PFSK-1 (cell line): ENCODE data around the gene TMC1.

ENCODE experiments used
- FOXP2 ChIP-seq: optimal IDR thresholded peaks from 2 replicates; pipeline ENCODE3; 2011; ENCODE audit warnings: borderline replicate concordance, control low read depth, inconsistent platforms; ENCODE audit not compliant: insufficient read depth; ENCODE audit errors: extremely low read length, extremely low read depth
- POLR2AphosphoS5 ChIP-seq: IDR thresholded peaks from 2 replicates; pipeline ENCODE4 v1.6.1; 2012; ENCODE audit warnings: low read depth, mild to moderate bottlenecking, control low read depth, low read length, moderate library complexity
- SIN3A ChIP-seq: IDR thresholded peaks from 2 replicates; pipeline ENCODE4 v1.6.1; 2012; ENCODE audit warnings: mild to moderate bottlenecking, low read length, moderate library complexity, borderline replicate concordance; ENCODE audit not compliant: insufficient read depth
- TAF1 ChIP-seq: IDR thresholded peaks from 2 replicates; pipeline ENCODE4 v1.6.1; 2012; ENCODE audit warnings: low read length, control low read depth, borderline replicate concordance; ENCODE audit not compliant: insufficient read depth
- TF ChIP-seq, protein P1 (sequence below), 2 experiments: IDR thresholded peaks; 2 replicates each; pipeline versions ENCODE4 v1.6.1 to v1.8.0; 2011 to 2012; ENCODE audit warnings: low read depth in 2 of 2, low read length in 2 of 2, control low read depth in 1 of 2, inconsistent platforms in 1 of 2, mild to moderate bottlenecking in 1 of 2, moderate library complexity in 1 of 2; ENCODE audit not compliant: insufficient read depth in 1 of 2

The TMC1 gene

DNA sequence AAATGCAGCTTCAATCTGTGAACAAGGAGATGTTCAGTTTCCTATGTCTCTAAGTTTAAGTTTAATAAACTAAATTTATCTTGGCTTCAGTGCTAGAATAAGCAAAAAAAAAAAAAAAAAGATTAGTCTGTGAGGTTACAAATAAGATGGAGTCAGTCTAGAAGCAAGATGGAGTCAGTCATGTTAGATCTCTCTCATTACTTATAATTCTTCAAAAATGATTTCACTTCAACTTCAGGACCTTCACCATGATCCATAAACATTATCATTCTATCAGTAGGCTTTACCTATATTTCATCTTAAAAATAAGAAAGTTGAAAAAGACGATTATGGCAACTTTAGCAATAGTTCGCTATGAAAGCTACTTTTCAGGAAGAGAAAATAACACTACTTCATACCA lies 30.2 kb upstream of the TMC1 start:
- TF ChIP-seq, protein P1, sequence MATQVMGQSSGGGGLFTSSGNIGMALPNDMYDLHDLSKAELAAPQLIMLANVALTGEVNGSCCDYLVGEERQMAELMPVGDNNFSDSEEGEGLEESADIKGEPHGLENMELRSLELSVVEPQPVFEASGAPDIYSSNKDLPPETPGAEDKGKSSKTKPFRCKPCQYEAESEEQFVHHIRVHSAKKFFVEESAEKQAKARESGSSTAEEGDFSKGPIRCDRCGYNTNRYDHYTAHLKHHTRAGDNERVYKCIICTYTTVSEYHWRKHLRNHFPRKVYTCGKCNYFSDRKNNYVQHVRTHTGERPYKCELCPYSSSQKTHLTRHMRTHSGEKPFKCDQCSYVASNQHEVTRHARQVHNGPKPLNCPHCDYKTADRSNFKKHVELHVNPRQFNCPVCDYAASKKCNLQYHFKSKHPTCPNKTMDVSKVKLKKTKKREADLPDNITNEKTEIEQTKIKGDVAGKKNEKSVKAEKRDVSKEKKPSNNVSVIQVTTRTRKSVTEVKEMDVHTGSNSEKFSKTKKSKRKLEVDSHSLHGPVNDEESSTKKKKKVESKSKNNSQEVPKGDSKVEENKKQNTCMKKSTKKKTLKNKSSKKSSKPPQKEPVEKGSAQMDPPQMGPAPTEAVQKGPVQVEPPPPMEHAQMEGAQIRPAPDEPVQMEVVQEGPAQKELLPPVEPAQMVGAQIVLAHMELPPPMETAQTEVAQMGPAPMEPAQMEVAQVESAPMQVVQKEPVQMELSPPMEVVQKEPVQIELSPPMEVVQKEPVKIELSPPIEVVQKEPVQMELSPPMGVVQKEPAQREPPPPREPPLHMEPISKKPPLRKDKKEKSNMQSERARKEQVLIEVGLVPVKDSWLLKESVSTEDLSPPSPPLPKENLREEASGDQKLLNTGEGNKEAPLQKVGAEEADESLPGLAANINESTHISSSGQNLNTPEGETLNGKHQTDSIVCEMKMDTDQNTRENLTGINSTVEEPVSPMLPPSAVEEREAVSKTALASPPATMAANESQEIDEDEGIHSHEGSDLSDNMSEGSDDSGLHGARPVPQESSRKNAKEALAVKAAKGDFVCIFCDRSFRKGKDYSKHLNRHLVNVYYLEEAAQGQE (IDR thresholded peaks at IDR 0.05; ENCODE audit: insufficient read depth in 1 of 2, low read depth in 2 of 2, low read length in 2 of 2), result no peak
- no peak for TF ChIP-seq TAF1
- no peak for TF ChIP-seq SIN3A
- no peak for TF ChIP-seq FOXP2
- TF ChIP-seq POLR2AphosphoS5, result no peak

DNA sequence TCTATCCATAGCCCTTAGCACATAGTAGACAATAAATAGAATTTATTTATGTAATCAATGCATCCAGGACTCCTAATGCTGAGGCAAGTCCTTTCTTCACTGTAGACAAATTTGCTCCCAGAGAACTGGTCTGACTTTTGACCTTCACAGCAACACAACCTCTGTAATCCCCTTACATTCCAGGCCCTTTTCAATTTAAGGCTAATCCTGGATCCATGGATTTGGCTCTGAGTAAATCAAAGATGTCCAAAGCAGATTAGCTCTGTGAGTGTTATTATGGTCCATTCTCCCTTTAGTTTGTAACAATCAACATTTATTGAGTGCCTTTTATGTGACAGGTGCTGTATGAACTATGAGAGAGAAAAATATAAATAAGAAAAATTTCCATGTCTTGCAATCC lies 27.4 kb upstream of the TMC1 start:
- no peak for TF ChIP-seq FOXP2
- TF ChIP-seq SIN3A, result no peak
- TF ChIP-seq, protein P1 (IDR thresholded peaks at IDR 0.05; ENCODE audit: insufficient read depth in 1 of 2, low read depth in 2 of 2, low read length in 2 of 2), result no peak
- no peak for TF ChIP-seq TAF1
- TF ChIP-seq POLR2AphosphoS5, result no peak

DNA sequence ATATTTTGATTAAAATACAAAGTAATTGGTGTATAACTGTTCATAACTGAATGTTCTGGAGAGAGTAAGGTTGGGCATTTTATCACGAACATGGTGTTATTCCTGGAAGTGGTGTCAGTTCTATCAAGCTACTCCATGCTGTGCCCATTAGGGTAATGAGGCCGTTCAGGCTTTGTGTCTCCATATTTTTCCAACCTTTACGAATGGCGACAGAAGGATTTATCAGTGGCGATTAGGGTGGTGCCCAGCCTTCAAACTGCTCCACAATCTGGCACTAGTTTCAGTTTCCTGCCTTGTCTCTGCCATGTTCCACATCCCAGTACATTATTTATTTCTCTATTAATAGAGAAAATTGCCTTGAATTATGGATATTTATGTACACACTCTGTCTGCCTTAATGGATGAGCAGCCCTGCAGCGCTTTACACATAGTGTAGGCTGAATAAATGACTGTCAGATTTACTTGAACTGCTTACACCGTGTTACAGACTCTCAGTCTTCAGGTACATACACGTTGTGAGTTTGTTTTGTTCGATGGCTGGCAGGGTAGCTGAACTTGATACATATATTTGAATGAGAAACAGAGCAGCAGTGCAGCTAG lies 23.9 kb upstream of the TMC1 start:
- TF ChIP-seq TAF1 (no peak), FOXP2 (no peak), SIN3A (no peak), POLR2AphosphoS5 (no peak)
- TF ChIP-seq, protein P1 (IDR thresholded peaks at IDR 0.05; ENCODE audit: insufficient read depth in 1 of 2, low read depth in 2 of 2, low read length in 2 of 2), result no peak

DNA sequence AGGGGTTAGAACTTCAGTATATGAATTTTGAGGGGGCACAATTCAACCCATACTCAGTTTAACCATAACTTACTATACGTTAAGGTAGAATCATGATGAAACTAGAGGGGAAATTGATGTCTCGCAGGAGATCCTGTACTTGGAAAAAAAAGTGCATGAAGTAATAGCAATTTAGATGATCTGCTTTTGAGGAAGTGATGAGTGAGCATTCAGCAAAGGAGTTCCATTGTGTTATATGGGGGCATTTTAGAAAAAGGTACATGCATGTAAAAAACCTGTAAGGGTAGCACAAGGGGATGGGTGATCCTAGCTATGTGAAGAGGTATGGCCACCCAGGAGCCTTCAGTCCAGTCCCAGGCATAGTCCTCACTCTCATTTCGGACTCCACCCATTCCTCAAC lies 14.8 kb upstream of the TMC1 start:
- TF ChIP-seq, protein P1 (IDR thresholded peaks at IDR 0.05; ENCODE audit: insufficient read depth in 1 of 2, low read depth in 2 of 2, low read length in 2 of 2), result no peak
- no peak for TF ChIP-seq POLR2AphosphoS5
- no peak for TF ChIP-seq FOXP2
- no peak for TF ChIP-seq SIN3A
- no peak for TF ChIP-seq TAF1

DNA sequence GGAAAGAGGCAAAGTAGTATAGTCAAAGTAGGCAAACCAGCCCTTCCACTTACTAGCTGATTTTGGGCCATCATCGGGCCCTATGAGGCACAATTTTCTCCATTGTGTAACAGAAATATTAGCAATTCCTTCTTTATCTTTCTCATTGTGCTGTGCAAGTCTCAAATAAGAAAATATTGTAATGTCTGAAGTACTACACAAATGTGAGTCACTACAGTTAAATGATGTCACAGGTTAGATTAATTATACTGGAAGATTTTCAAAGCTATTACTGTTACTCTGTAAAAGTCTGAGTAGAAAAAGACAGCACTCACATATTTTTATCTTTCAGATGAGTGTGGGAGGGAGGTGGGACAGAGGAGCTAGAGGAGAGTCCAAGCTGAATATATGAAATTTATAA lies 12.4 kb upstream of the TMC1 start:
- TF ChIP-seq TAF1, result no peak
- TF ChIP-seq SIN3A, result no peak
- no peak for TF ChIP-seq POLR2AphosphoS5
- no peak for TF ChIP-seq FOXP2
- TF ChIP-seq, protein P1 (IDR thresholded peaks at IDR 0.05; ENCODE audit: insufficient read depth in 1 of 2, low read depth in 2 of 2, low read length in 2 of 2), result no peak
